ENCODE results near the gene TRAF2.

The TRAF2 gene

GRCh38 chr9:136954270-136955083, 68.2 kb downstream of the TRAF2 start:
- H3K36me3 ChIP-seq (ENCODE audit: insufficient read depth, low read length): no peaks in the 10 kb centered on the region
- peaks cover 20% of the 10 kb centered on the region; the same call in 1 of the 2 replicates for H3K27me3 ChIP-seq (ENCODE audit: insufficient read depth, low read length)
- H3K9me2 ChIP-seq (ENCODE audit: low read depth, low read length): no peaks in the 10 kb centered on the region
- no peak for TF ChIP-seq EZH2 (IDR thresholded peaks at IDR 0.05; ENCODE audit: borderline replicate concordance, low read length)
- TF ChIP-seq, protein P1, sequence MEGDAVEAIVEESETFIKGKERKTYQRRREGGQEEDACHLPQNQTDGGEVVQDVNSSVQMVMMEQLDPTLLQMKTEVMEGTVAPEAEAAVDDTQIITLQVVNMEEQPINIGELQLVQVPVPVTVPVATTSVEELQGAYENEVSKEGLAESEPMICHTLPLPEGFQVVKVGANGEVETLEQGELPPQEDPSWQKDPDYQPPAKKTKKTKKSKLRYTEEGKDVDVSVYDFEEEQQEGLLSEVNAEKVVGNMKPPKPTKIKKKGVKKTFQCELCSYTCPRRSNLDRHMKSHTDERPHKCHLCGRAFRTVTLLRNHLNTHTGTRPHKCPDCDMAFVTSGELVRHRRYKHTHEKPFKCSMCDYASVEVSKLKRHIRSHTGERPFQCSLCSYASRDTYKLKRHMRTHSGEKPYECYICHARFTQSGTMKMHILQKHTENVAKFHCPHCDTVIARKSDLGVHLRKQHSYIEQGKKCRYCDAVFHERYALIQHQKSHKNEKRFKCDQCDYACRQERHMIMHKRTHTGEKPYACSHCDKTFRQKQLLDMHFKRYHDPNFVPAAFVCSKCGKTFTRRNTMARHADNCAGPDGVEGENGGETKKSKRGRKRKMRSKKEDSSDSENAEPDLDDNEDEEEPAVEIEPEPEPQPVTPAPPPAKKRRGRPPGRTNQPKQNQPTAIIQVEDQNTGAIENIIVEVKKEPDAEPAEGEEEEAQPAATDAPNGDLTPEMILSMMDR (IDR thresholded peaks at IDR 0.05; ENCODE audit: low read length): no peak
- no peak overlapping the region for H3K27ac ChIP-seq (ENCODE audit: low read depth, low read length, poor library complexity, severe bottlenecking)
- no peak overlapping the region for H3K4me3 ChIP-seq (ENCODE audit: low read depth, low read length, poor library complexity, severe bottlenecking)
- H3K4me1 ChIP-seq (ENCODE audit: insufficient read depth, low read length, severe bottlenecking): peaks cover 8% of the 10 kb centered on the region
- no peaks in the 10 kb centered on the region for H3F3A ChIP-seq (ENCODE audit: insufficient read depth, low read length)
- no peak overlapping the region for H3K4me2 ChIP-seq (ENCODE audit: low read length)
- H2AFZ ChIP-seq (ENCODE audit: low read length): no peak overlapping the region
- no peak overlapping the region for H3K9ac ChIP-seq (ENCODE audit: low read length)
- H3K79me2 ChIP-seq (ENCODE audit: insufficient read depth, low read length): no peaks in the 10 kb centered on the region
- H4K20me1 ChIP-seq (ENCODE audit: insufficient read depth, low read length): no peaks in the 10 kb centered on the region
- H3K9me3 ChIP-seq (ENCODE audit: low read length): no peaks in the 10 kb centered on the region

DNA sequence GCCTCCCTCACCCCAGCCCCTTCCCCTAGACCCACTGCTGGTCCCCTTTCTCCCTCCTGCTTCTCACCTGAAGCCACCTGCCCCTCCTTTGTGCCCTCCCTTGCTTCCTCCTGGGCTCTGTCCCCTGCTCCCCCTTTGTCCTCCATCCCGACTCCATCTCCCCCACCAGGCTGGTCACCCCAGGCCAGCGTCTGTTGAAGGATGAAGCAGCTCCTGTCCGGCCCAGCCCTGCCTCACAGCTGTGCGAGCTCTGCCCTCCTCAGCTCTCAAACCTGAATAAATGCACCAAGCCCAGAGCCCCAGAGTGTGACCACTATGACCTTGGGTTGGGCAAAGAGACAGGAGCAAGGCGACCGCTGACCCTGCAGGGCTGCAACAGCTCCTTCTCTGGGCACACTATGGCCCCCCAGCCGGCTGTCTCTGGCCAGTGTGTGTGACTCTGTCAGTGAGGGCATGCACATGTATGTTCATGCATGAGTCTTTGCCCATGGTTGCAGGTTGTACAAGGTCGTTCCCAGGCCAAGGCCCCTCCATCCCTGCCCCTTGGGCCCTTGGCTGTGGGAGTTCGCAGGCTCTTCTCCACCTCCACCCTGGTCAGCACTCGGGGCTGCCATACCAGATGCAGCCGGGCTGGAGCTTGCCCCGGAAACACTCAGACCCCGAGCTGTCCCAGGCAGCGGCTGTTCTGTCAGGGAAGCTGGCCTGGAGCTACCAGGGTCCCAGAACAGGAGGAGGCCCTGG, 69.1 kb downstream of the TRAF2 start:
- Histone ChIP-seq H3K27ac (ENCODE audit: low read depth, low read length, poor library complexity, severe bottlenecking) (no peak overlapping the region), H3F3A (ENCODE audit: insufficient read depth, low read length) (no peaks in the 10 kb centered on the region), H3K4me3 (ENCODE audit: low read depth, low read length, poor library complexity, severe bottlenecking) (no peak overlapping the region), H3K9ac (ENCODE audit: low read length) (no peak overlapping the region), H3K9me2 (ENCODE audit: low read depth, low read length) (no peaks in the 10 kb centered on the region), H4K20me1 (ENCODE audit: insufficient read depth, low read length) (no peaks in the 10 kb centered on the region), H3K79me2 (ENCODE audit: insufficient read depth, low read length) (no peaks in the 10 kb centered on the region), H3K27me3 (ENCODE audit: insufficient read depth, low read length) (peaks cover 25% of the 10 kb centered on the region; the same call in 1 of the 2 replicates), H3K4me2 (ENCODE audit: low read length) (no peak overlapping the region), H3K4me1 (ENCODE audit: insufficient read depth, low read length, severe bottlenecking) (peaks cover 4% of the 10 kb centered on the region), H3K9me3 (ENCODE audit: low read length) (no peaks in the 10 kb centered on the region), H2AFZ (ENCODE audit: low read length) (no peak overlapping the region), H3K36me3 (ENCODE audit: insufficient read depth, low read length) (no peaks in the 10 kb centered on the region)
- TF ChIP-seq EZH2 (IDR thresholded peaks at IDR 0.05; ENCODE audit: borderline replicate concordance, low read length): no peak
- TF ChIP-seq, protein P1 (IDR thresholded peaks at IDR 0.05; ENCODE audit: low read length): no peak

DNA sequence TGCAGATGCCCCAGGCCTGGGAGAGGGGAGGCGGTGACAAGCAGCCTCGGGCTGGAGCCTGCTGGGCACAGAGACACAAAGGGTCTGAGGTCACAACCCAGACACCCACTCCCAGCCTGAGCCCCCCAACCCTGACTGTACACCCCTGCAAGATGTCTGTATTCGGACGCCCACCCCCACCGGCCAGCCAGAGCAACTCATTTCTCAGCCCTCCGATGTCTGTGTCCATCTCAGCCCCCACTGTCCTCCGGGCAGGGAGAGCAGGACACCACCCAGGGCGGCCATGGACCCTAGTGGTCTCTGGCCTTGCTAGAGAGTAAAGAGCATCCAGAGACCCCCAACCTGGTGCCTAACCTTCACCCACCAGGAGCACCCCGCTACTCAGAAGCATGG, 69.6 kb downstream of the TRAF2 start:
- no peaks in the 10 kb centered on the region for H3K4me1 ChIP-seq (ENCODE audit: insufficient read depth, low read length, severe bottlenecking)
- no peaks in the 10 kb centered on the region for H3F3A ChIP-seq (ENCODE audit: insufficient read depth, low read length)
- TF ChIP-seq, protein P1 (IDR thresholded peaks at IDR 0.05; ENCODE audit: low read length): no peak
- TF ChIP-seq EZH2 (IDR thresholded peaks at IDR 0.05; ENCODE audit: borderline replicate concordance, low read length): no peak

More for the DNA sequence above, 69.6 kb downstream of the TRAF2 start:
- no peak overlapping the region for H3K9ac ChIP-seq (ENCODE audit: low read length)
- no peaks in the 10 kb centered on the region for H3K79me2 ChIP-seq (ENCODE audit: insufficient read depth, low read length)
- no peaks in the 10 kb centered on the region for H3K9me3 ChIP-seq (ENCODE audit: low read length)
- H3K4me2 ChIP-seq (ENCODE audit: low read length): no peak overlapping the region
- H3K4me3 ChIP-seq (ENCODE audit: low read depth, low read length, poor library complexity, severe bottlenecking): no peak overlapping the region
- H2AFZ ChIP-seq (ENCODE audit: low read length): no peak overlapping the region
- no peaks in the 10 kb centered on the region for H3K36me3 ChIP-seq (ENCODE audit: insufficient read depth, low read length)
- no peaks in the 10 kb centered on the region for H3K9me2 ChIP-seq (ENCODE audit: low read depth, low read length)
- peaks cover 25% of the 10 kb centered on the region; the same call in 1 of the 2 replicates for H3K27me3 ChIP-seq (ENCODE audit: insufficient read depth, low read length)
- H3K27ac ChIP-seq (ENCODE audit: low read depth, low read length, poor library complexity, severe bottlenecking): no peak overlapping the region
- no peaks in the 10 kb centered on the region for H4K20me1 ChIP-seq (ENCODE audit: insufficient read depth, low read length)
